GM23338 (cell line): ENCODE data around the gene SC5D. TPM values are rescaled to one million over a fixed set of nuclear protein-coding genes. Genes with fewer than 3 reads are reported as not detected.

Experiments
- ATAC-seq: fragments of 200-7000 bp; cut with Tn5 transposase; 3 replicates; pipeline ENCODE4 v1.9.1; 2020
- DNase-seq: peaks from one replicate; pipeline ENCODE4 v3.0.0-alpha.2; 2015; ENCODE audit warnings: low spot score
- H2AFZ ChIP-seq: fragments of 200-600 bp; sonication (generic); 2 replicates; pipeline ENCODE4 v1.8.0; 2016; ENCODE audit warnings: antibody characterized with exemption, mild to moderate bottlenecking, moderate library complexity
- H3F3A ChIP-seq: fragments of 200-600 bp; sonication (generic); replicated peaks from 2 replicates; pipeline ENCODE4 v1.8.0; 2017; ENCODE audit warnings: antibody characterized with exemption, mixed run types, low read depth
- H3K27ac ChIP-seq: fragments of 200-600 bp; sonication (generic); 2 replicates; pipeline ENCODE4 v1.6.1; 2016; ENCODE audit warnings: low read depth
- H3K27me3 ChIP-seq: fragments of 200-600 bp; sonication (generic); 2 replicates; pipeline ENCODE4 v1.8.0; 2016; ENCODE audit warnings: mild to moderate bottlenecking, mixed run types, moderate library complexity; ENCODE audit not compliant: insufficient read depth
- H3K36me3 ChIP-seq: fragments of 200-600 bp; sonication (generic); 2 replicates; pipeline ENCODE4 v1.8.0; 2016; ENCODE audit warnings: mild to moderate bottlenecking; ENCODE audit not compliant: insufficient read depth
- H3K4me1 ChIP-seq: fragments of 200-600 bp; sonication (generic); 2 replicates; pipeline ENCODE4 v1.8.0; 2016; ENCODE audit warnings: mild to moderate bottlenecking, moderate library complexity; ENCODE audit not compliant: insufficient read depth
- H3K4me2 ChIP-seq: fragments of 200-600 bp; sonication (generic); 2 replicates; pipeline ENCODE4 v1.7.1; 2017; ENCODE audit warnings: mixed run types
- H3K4me3 ChIP-seq: fragments of 200-600 bp; sonication (generic); 2 replicates; pipeline ENCODE4 v1.6.1; 2016; ENCODE audit warnings: mixed run types
- H3K79me2 ChIP-seq: fragments of 200-600 bp; sonication (generic); replicated peaks from 2 replicates; pipeline ENCODE4 v1.8.0; 2017; ENCODE audit warnings: mild to moderate bottlenecking; ENCODE audit not compliant: insufficient read depth
- H3K9me2 ChIP-seq: fragments of 200-600 bp; sonication (generic); 2 replicates; pipeline ENCODE4 v1.8.0; 2017; ENCODE audit not compliant: insufficient read depth
- H4K20me1 ChIP-seq: fragments of 200-600 bp; sonication (generic); replicated peaks from 2 replicates; pipeline ENCODE4 v1.8.0; 2017; ENCODE audit warnings: mild to moderate bottlenecking; ENCODE audit not compliant: insufficient read depth
- H3K27ac Mint-ChIP-seq: 2 replicates; pipeline ENCODE4 v1.8.0; 2020; ENCODE audit warnings: inconsistent platforms, mild to moderate bottlenecking, moderate library complexity, mixed read lengths
- H3K27me3 Mint-ChIP-seq: 3 replicates; pipeline ENCODE4 v1.8.0; 2022; ENCODE audit warnings: low read depth, mild to moderate bottlenecking, moderate library complexity, mixed read lengths, inconsistent platforms; ENCODE audit not compliant: insufficient read depth, poor library complexity
- H3K36me3 Mint-ChIP-seq: 3 replicates; pipeline ENCODE4 v1.8.0; 2021; ENCODE audit warnings: low read depth, mild to moderate bottlenecking, inconsistent platforms, moderate library complexity, mixed read lengths
- H3K4me1 Mint-ChIP-seq: 3 replicates; pipeline ENCODE4 v1.8.0; 2020; ENCODE audit warnings: mild to moderate bottlenecking, inconsistent platforms, mixed read lengths
- H3K4me3 Mint-ChIP-seq: 3 replicates; pipeline ENCODE4 v1.8.0; 2021; ENCODE audit warnings: moderate library complexity, mild to moderate bottlenecking, inconsistent platforms, mixed read lengths
- H3K9me3 Mint-ChIP-seq: 3 replicates; pipeline ENCODE4 v1.8.0; 2020; ENCODE audit warnings: moderate library complexity, mild to moderate bottlenecking, inconsistent platforms, mixed read lengths
- EZH2 ChIP-seq: fragments of 200-600 bp; sonication (generic); IDR thresholded peaks from one replicate; pipeline ENCODE4 v1.8.0; 2017; ENCODE audit warnings: antibody characterized with exemption, mild to moderate bottlenecking, low read depth; ENCODE audit not compliant: unreplicated experiment
- EZH2phosphoT487 ChIP-seq: fragments of 200-600 bp; sonication (generic); IDR thresholded peaks from one replicate; pipeline ENCODE4 v1.8.1; 2018; ENCODE audit warnings: antibody characterized with exemption; ENCODE audit not compliant: unreplicated experiment
- JUNB ChIP-seq: IDR thresholded peaks from one replicate; pipeline ENCODE4 v1.6.1; 2016; ENCODE audit warnings: antibody characterized with exemption; ENCODE audit not compliant: unreplicated experiment
- POLR2AphosphoS5 ChIP-seq: IDR thresholded peaks from 2 replicates; pipeline ENCODE4 v1.6.1; 2016; ENCODE audit warnings: antibody characterized with exemption, low read depth
- ZNF114 ChIP-seq: fragments of 250-450 bp; sonication (Bioruptor Pico); IDR thresholded peaks from 2 replicates; pipeline ENCODE4 v1.5.0; 2020; ENCODE audit warnings: mild to moderate bottlenecking, moderate library complexity
- ZNF331 ChIP-seq: fragments of 250-450 bp; sonication (Bioruptor Pico); IDR thresholded peaks from 2 replicates; pipeline ENCODE4 v1.5.0; 2020; ENCODE audit warnings: low read depth, mild to moderate bottlenecking, moderate library complexity
- polyA plus RNA-seq: library from polyadenylated mRNA; unstranded; fragments of >200 nt; fragmentation: Nextera tagmentation; extraction: Ambion mirVana; gene quantifications from 2 replicates; pipeline ENCODE4 v1.2.1, GENCODE V29; 2016
- total RNA-seq: library from RNA; depleted of rRNA; stranded (reverse); fragments of >200 nt; shearing (Covaris generic); gene quantifications from 2 replicates; pipeline ENCODE4 v1.2.3, GENCODE V29; 2014
- TF ChIP-seq, protein P1 (sequence below): fragments of 250-450 bp; sonication (Bioruptor Pico); IDR thresholded peaks from 2 replicates; pipeline ENCODE4 v1.5.0; 2020; ENCODE audit warnings: mild to moderate bottlenecking, moderate library complexity
- TF ChIP-seq, protein P2 (sequence below): IDR thresholded peaks from 2 replicates; pipeline ENCODE4 v1.6.1; 2016; ENCODE audit warnings: antibody characterized with exemption
- TF ChIP-seq, protein P3 (sequence below): IDR thresholded peaks from one replicate; pipeline ENCODE4 v1.6.1; 2018; ENCODE audit warnings: antibody characterized with exemption; ENCODE audit not compliant: unreplicated experiment

The SC5D gene
- total and polyA plus RNA-seq, 2 experiments from 2014 or later, result 79.0 to 138 TPM

DNA sequence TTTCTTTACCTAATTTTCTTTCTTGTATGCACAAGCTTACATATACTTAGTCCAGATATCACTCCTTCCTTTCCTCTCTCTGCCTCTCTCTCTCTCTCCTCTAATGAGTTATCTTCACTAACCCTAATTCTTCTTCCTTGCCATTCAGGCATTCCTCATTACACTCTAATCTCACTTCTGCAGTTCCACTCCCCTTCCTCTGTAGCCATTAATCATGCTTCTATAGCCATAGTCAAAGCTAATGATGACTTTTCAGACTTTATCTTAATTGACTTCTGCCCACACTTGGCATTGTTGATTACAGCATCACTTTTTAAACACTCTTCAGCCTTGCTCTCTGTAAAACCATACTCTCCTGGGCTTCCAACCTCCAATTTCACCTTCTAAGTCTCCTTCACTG is 35.3 kb upstream of the SC5D start:
- ATAC-seq (no peak), DNase-seq (no peak)
- Histone ChIP-seq H3K4me2 (no peak overlapping the region), H3K27me3 (no peaks in the 10 kb centered on the region), H4K20me1 (no peaks in the 10 kb centered on the region), H3K4me3 (no peak overlapping the region), H3F3A (no peaks in the 10 kb centered on the region), H3K9me2 (no peaks in the 10 kb centered on the region), H3K36me3 (no peaks in the 10 kb centered on the region; the same call in 1 of the 2 replicates), H3K27ac (no peak overlapping the region), H3K4me1 (peaks cover 4% of the 10 kb centered on the region; the same call in 1 of the 2 replicates), H3K79me2 (no peaks in the 10 kb centered on the region), H2AFZ (no peak overlapping the region)
- H3K4me1 Mint-ChIP-seq, result peaks cover 24% of the 10 kb centered on the region
- no peak overlapping the region for H3K27ac Mint-ChIP-seq
- TF ChIP-seq, protein P1, sequence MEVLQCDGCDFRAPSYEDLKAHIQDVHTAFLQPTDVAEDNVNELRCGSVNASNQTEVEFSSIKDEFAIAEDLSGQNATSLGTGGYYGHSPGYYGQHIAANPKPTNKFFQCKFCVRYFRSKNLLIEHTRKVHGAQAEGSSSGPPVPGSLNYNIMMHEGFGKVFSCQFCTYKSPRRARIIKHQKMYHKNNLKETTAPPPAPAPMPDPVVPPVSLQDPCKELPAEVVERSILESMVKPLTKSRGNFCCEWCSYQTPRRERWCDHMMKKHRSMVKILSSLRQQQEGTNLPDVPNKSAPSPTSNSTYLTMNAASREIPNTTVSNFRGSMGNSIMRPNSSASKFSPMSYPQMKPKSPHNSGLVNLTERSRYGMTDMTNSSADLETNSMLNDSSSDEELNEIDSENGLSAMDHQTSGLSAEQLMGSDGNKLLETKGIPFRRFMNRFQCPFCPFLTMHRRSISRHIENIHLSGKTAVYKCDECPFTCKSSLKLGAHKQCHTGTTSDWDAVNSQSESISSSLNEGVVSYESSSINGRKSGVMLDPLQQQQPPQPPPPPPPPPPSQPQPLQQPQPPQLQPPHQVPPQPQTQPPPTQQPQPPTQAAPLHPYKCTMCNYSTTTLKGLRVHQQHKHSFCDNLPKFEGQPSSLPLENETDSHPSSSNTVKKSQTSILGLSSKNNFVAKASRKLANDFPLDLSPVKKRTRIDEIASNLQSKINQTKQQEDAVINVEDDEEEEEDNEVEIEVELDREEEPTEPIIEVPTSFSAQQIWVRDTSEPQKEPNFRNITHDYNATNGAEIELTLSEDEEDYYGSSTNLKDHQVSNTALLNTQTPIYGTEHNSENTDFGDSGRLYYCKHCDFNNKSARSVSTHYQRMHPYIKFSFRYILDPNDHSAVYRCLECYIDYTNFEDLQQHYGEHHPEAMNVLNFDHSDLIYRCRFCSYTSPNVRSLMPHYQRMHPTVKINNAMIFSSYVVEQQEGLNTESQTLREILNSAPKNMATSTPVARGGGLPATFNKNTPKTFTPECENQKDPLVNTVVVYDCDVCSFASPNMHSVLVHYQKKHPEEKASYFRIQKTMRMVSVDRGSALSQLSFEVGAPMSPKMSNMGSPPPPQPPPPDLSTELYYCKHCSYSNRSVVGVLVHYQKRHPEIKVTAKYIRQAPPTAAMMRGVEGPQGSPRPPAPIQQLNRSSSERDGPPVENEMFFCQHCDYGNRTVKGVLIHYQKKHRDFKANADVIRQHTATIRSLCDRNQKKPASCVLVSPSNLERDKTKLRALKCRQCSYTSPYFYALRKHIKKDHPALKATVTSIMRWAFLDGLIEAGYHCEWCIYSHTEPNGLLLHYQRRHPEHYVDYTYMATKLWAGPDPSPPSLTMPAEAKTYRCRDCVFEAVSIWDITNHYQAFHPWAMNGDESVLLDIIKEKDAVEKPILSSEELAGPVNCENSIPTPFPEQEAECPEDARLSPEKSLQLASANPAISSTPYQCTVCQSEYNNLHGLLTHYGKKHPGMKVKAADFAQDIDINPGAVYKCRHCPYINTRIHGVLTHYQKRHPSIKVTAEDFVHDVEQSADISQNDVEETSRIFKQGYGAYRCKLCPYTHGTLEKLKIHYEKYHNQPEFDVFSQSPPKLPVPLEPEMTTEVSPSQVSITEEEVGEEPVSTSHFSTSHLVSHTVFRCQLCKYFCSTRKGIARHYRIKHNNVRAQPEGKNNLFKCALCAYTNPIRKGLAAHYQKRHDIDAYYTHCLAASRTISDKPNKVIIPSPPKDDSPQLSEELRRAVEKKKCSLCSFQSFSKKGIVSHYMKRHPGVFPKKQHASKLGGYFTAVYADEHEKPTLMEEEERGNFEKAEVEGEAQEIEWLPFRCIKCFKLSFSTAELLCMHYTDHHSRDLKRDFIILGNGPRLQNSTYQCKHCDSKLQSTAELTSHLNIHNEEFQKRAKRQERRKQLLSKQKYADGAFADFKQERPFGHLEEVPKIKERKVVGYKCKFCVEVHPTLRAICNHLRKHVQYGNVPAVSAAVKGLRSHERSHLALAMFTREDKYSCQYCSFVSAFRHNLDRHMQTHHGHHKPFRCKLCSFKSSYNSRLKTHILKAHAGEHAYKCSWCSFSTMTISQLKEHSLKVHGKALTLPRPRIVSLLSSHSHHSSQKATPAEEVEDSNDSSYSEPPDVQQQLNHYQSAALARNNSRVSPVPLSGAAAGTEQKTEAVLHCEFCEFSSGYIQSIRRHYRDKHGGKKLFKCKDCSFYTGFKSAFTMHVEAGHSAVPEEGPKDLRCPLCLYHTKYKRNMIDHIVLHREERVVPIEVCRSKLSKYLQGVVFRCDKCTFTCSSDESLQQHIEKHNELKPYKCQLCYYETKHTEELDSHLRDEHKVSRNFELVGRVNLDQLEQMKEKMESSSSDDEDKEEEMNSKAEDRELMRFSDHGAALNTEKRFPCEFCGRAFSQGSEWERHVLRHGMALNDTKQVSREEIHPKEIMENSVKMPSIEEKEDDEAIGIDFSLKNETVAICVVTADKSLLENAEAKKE (CRISPR knock-in tag), result no peak
- TF ChIP-seq ZNF114 (CRISPR knock-in tag), result no peak
- TF ChIP-seq, protein P2, sequence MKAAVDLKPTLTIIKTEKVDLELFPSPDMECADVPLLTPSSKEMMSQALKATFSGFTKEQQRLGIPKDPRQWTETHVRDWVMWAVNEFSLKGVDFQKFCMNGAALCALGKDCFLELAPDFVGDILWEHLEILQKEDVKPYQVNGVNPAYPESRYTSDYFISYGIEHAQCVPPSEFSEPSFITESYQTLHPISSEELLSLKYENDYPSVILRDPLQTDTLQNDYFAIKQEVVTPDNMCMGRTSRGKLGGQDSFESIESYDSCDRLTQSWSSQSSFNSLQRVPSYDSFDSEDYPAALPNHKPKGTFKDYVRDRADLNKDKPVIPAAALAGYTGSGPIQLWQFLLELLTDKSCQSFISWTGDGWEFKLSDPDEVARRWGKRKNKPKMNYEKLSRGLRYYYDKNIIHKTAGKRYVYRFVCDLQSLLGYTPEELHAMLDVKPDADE, result no peak
- TF ChIP-seq POLR2AphosphoS5, result no peak
- peaks cover 5% of the 10 kb centered on the region for H3K27me3 Mint-ChIP-seq
- peaks cover 11% of the 10 kb centered on the region for H3K9me3 Mint-ChIP-seq
- no peak overlapping the region for H3K4me3 Mint-ChIP-seq
- peaks cover 14% of the 10 kb centered on the region; the same call in 2 of the 3 replicates for H3K36me3 Mint-ChIP-seq

DNA sequence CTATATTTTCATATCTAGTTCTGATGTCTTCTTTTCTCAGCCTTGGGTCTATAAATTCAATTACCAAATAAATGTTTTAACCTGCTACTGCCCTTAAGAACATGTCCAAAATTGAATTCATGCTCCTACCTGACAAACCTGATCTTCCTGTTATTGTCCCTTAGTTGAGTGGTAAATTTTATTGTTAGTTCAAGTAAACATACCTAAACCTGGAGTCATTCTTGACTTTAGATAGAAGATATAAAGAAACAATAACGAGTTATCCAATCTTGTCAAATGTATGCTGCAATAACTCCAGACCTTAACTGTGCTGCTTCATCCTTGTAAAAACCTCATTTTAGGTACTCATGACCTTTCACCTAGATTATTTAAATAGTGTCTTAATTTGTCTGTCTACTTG is 34.6 kb upstream of the SC5D start:
- Mint-ChIP-seq H3K36me3 (peaks cover 16% of the 10 kb centered on the region; the same call in 2 of the 3 replicates), H3K9me3 (peaks cover 16% of the 10 kb centered on the region), H3K4me3 (no peak overlapping the region), H3K27me3 (peaks cover 5% of the 10 kb centered on the region), H3K4me1 (peaks cover 24% of the 10 kb centered on the region), H3K27ac (no peak overlapping the region)
- Histone ChIP-seq H4K20me1 (no peaks in the 10 kb centered on the region), H3K4me1 (peaks cover 4% of the 10 kb centered on the region; the same call in 1 of the 2 replicates), H3K4me2 (no peak overlapping the region), H2AFZ (no peak overlapping the region), H3F3A (no peaks in the 10 kb centered on the region), H3K27me3 (no peaks in the 10 kb centered on the region), H3K27ac (no peak overlapping the region), H3K9me2 (no peaks in the 10 kb centered on the region), H3K36me3 (no peaks in the 10 kb centered on the region; the same call in 1 of the 2 replicates), H3K4me3 (no peak overlapping the region), H3K79me2 (no peaks in the 10 kb centered on the region)
- ATAC-seq, result no peak
- no peak for DNase-seq
- TF ChIP-seq EZH2phosphoT487 (no peak), EZH2 (no peak), ZNF114 (CRISPR knock-in tag) (no peak), POLR2AphosphoS5 (no peak), ZNF331 (no peak), JUNB (no peak)
- TF ChIP-seq, protein P3, sequence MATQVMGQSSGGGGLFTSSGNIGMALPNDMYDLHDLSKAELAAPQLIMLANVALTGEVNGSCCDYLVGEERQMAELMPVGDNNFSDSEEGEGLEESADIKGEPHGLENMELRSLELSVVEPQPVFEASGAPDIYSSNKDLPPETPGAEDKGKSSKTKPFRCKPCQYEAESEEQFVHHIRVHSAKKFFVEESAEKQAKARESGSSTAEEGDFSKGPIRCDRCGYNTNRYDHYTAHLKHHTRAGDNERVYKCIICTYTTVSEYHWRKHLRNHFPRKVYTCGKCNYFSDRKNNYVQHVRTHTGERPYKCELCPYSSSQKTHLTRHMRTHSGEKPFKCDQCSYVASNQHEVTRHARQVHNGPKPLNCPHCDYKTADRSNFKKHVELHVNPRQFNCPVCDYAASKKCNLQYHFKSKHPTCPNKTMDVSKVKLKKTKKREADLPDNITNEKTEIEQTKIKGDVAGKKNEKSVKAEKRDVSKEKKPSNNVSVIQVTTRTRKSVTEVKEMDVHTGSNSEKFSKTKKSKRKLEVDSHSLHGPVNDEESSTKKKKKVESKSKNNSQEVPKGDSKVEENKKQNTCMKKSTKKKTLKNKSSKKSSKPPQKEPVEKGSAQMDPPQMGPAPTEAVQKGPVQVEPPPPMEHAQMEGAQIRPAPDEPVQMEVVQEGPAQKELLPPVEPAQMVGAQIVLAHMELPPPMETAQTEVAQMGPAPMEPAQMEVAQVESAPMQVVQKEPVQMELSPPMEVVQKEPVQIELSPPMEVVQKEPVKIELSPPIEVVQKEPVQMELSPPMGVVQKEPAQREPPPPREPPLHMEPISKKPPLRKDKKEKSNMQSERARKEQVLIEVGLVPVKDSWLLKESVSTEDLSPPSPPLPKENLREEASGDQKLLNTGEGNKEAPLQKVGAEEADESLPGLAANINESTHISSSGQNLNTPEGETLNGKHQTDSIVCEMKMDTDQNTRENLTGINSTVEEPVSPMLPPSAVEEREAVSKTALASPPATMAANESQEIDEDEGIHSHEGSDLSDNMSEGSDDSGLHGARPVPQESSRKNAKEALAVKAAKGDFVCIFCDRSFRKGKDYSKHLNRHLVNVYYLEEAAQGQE, result no peak
- TF ChIP-seq, protein P2, result no peak
